ENCODE data around the gene OXSR1.
A peak's percentile ranks its signal among the peaks of the same experiment; 100 is the strongest.

The OXSR1 gene
- total RNA-seq, result 77.4 to 84.7 (median 80.9) reads per million in 4 donors

- DNase-seq, result peak; percentile 91 to 100 (median 94)
Measured at GRCh38 chr3:38164952-38165721, at the start of gene OXSR1. Gene OXSR1 (plus strand): TSS chr3:38165537. CDS start chr3:38165877, 340 bp downstream.

DNA sequence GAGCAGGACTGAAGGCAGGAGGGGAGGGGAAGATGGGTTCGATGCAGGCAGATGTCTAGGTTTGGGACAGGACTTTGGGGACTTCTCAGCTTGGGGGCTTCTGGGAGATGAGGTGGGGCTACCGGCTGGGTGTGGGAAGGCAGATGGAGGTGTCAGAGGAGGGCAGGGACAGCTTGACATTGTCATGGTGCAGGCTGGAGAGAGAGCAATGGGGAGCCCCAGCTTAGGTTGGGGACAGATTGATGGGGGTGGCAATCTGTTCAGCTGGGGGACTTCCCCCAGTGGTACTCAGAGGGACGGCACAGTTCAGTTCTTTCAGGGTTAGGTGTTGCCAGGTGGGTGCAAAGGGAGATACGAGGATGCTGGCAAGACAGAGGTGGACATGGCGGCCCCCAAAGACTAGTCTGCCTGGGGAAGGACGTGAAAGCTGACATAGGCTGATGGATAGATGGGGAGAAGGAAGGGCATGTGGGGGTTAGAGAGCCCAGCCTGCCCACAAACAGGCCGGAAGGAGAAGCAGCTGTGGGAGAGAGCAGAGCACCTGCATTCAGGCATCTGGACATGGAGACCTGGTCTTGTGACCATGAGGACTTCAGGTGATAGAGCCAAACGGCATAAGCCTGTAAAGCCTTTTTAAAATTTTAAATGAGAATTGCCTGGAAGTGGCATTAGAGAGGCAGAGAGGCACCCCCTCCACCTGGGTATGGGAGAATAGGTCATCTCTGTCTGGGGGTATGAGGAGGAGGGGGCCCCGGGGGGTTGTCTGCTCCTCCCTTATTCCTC lies 49.5 kb upstream of the OXSR1 start:
- no peak for DNase-seq

DNA sequence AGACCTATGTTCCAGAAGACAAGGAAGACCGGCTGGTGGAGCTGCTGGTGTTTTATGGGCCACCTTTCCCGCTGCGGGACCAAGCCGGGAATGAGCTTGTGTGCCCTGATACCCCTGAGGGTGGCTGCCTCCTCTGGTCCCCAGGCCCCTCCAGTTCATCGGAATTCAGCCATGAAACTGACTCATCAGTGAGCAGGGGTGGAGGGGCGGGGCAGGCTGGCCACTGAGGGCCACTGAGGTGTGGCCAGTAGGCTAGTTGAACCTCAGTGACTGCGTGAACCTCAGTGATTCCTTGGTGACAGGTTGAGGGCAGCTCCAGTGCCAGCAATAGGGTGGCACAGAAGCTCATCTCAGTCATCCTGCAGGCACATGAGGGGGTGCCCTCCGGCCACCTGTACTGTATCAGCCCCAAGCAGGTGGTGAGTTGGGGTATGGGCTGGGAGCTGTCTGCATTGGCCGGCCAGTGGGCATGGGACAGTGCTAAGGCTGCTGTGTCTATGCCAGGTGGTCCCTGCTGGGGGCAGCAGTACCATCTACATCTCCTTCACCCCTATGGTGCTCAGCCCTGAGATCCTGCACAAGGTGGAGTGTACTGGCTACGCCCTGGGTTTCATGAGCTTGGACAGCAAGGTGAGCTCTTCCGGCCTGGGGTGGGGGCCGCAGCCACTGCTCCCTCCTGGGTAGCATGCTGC lies 48.7 kb upstream of the OXSR1 start:
- DNase-seq, result no peak

DNA sequence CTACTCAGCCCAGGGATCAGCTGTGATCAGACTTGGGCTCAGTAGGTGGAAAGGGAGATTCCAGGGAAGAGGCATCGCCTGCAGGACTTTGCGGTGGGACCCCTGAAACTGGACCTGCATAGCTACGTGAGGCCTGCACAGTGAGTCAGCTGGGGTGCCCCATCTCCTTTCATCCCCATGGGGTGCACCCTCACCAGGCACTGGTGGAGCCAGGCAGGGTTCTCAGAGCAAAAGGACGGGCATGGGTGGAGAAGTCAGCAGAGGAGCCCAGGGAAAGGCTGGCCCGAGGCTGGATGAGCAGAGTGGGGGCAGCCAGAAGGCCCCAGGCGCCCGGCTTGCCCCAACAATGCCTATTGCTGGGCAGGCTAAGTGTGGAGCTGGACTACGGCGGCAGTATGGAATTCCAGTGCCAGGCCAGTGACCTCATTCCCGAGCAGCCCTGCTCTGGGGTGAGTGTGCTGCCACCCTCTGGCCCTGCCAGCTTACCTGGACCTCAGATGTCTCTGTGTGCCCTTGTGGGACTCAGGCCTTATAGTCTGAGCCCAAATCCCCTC lies 48.1 kb upstream of the OXSR1 start:
- DNase-seq, result no peak

DNA sequence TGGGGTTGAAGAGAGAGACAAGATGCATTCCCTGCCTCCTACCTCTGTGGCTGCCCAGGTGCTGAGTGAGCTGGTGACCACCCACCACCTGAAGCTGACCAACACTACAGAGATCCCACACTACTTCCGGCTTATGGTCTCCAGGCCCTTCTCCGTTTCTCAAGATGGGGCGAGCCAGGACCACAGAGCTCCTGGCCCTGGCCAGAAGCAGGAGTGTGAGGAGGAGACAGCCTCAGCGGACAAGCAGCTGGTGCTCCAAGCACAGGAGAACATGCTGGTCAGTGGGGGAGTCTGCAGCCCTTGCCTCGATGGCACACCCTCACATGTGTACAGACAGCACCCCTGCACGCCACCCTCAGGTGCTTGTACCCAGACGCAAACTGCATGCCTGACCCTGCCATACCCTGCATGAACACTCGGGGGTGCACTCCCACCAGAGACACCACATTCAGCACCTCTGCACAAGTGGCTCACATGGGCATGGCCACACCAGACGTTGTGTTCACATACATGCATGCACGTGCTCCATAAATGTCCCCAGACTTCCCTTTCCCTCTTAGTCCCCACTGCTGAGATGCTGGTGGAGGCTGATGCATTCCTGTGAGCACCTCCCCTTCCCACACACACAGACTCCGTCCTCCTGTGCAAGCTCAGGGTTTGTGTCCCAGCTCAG lies 47.5 kb upstream of the OXSR1 start:
- DNase-seq, result peak; percentile 30 to 63 (median 55)

- DNase-seq, result no peak
Measured at GRCh38 chr3:38118421-38119247, 46.7 kb upstream of the OXSR1 start.

GRCh38 chr3:38119248-38119544 lies 46.1 kb upstream of the OXSR1 start:
- no peak for DNase-seq

DNA sequence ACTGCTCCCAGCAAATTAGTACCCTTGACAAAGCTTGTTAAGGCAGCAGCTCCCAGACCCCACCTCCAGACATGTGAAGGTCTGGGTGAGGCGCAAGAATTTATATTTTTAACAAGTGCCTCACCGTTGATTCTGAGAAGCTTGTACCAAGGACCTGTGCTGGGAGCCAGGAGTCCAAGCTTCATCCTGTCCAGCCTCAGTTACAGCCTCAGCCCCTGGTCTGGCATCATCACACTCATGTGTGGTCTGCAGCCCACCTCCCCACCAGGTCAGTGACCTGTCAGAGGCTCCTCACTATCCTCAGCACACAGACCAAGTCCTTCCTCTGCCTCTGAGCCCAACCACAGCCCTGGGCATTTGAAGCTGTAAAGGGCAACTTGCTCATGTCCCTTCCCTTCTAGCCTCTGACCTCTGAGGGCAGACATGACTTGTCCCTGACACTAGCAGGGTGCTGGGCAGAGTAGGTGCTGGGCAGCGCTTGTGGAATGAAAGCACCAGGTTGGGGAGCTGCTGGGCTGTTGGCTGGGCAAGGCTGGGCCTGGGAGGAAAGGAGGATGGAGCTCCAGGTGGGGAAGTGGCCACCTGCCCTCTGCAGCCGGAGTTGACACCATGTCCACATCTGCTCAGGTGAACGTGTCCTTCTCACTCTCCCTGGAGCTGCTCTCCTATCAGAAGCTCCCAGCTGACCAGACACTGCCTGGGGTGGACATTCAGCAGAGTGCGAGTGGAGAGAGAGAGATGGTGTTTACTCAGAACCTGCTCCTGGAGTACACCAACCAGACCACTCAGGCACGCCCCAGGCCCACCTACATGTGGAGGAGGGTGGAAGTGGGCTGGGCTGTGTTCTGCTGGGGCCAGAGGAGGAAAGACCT lies 45.3 kb upstream of the OXSR1 start:
- no peak for DNase-seq

DNA sequence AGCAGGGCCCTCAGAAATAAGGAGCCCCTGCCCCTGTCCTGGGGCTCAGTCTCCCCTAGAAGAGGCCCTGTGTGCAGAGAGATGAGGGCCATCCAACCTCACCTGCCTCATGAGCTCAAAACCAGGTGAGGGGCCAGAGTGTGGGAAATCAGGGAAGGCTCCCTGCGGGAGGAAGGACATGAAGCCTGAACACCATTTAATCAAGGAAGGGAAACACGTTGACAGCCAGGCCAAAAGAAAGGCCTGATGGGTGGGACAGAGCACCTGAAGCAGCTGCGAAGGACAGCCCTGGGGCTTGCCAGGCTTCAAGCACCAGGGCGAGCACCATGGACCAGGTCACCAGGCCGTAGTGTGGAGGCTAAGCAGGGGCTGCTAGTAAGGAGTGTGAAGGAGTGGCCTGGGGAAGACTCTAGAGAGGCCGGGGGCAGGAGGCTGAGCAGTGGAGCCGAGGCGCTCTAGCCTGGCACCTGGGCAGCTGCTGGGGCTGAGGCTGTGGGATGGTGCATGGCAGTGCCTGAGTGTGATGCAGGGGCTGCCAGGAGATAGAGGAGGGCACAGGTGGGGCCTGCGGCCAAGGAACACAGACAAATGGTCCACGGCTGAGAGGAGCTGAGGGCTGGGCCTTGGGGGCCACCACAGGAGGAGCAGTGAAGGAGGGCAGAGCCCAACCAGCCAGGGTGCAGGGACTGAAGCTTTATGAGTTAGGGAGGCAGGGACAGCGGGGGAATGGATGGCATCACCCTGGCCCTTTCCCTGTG lies 44.5 kb upstream of the OXSR1 start:
- no peak for DNase-seq

GRCh38 chr3:38121451-38121831 lies 43.9 kb upstream of the OXSR1 start:
- DNase-seq, result no peak

DNA sequence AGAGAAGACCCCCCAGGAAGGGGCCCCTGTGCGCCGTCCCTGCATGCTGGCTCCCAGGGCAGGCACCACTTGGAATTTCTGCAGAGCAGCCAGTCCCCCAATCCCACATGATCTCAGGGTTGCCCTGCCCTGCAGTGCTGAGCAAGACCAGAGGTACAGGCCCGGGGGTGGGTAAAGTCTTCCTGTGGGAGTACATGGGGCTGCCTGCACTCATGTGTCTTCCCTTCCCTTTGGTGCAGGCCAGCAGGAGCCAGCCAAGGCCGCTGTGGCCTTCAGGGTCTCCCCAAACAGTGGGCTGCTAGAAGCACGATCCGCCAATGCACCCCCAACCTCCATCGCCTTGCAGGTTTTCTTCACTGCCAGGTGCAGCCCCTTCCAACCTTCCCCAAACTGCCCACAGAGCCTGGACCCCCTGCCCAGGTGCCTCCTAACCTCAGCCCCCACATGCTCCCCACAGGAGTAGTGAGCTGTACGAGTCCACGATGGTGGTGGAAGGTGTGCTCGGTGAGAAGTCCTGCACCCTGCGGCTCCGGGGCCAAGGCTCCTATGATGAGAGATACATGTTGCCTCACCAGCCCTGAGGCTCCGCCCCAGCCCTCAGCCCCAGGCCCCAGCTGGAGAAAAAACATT lies 43.4 kb upstream of the OXSR1 start:
- DNase-seq, result no peak

DNA sequence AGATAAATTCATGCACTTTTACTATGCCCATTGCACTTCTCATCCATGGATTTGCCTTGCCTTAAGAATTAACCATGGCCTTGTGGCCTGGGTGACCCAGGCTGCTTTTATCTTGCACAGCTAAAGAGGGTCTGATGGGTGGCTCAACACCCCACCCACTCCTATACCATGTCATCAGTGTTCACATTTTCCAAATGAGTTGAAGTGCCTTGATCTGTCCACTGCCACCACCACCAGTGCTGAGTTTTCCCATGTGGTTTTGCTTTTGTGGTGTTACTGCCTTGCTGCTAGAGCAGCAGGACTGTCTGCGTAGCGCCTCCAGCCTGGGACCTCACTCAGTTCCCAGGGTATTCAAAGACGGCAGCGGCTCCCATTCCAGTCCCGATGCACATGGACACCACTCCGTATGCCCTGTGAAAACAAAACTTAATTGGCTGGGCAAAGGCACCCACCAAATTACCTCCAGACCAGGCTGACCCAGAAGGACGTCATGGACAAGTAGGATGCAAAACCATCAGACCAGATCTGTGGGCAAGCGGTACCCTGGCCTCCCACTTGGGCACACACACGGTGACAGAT lies 42.5 kb upstream of the OXSR1 start:
- DNase-seq, result no peak

DNA sequence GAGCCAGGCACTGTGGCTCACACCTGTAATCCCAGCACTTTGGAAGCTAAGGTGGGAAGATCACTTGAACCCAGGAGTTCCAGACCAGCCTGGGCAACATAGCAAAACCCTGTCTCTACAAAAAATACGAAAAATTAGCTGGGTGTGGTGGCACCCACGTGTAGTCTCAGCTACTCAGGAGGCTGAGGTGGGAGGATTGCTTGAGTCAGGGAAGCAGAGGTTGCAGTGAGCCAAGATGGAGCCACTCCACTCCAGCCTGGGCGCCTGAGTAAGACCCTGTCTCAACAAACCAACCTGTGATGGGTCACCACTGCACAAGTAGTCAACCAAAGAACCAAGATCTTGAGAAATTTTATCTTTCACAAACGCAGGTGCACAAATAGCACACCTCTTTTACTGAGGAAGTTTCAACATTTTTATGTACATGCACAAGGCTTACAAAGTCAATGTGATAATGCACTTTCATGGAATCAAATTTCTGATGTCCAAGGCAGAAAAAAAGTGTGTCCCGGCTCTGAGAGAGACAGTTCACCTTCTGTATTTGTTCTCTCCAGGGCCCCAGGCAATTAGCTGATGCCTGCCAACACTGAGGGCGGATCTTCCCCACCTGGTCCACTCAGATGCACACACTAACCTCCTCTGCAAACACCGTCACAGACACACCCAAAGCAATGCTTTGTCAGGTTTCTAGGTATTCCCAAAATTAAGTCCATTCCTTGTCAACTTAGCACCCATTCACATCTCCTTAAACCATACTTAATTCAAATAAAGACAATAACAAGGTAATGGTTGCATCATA lies 40.8 kb upstream of the OXSR1 start:
- DNase-seq, result no peak

GRCh38 chr3:38125305-38126120 lies 39.8 kb upstream of the OXSR1 start:
- no peak for DNase-seq

- DNase-seq, result no peak
Measured at GRCh38 chr3:38126121-38126892, 39.0 kb upstream of the OXSR1 start.

DNA sequence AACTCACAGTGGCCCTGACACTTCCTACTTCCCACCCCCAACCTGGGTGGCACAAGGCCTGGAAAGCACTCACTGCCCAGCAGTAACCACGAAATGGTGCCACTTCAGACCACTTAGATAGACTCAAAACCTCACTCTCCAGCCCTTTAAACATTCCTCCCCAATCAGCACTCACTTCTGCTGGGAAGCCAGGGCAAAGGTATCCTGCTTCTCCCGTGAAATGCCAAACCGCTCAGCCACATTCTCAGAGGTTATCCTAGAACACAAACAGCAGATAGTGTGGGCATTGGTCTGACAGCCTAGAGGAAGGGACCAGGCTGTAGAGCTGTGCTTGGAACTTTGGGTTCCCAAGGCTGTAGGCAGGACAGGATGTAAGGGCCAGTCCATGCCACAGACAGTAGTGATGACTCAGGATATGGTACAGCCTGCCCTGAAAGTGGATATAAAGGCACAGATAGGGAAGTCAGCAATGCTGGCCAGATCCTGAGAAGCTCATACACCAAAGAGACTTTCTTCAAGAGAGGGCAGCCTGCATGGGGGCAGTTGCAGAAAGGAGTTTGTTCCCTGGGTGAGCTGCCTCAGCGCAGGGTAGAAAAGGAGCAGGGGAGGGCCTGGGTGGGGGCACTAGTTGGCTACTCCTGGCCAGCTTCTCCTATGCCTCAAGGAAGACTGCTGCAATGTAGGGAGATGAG lies 37.6 kb upstream of the OXSR1 start:
- DNase-seq, result no peak
